SU-DHL-6 (cell line): Measurements from ENCODE around the gene RBMS3.
"Not testable (repeated sequence)": the region's sequence is repeated elsewhere in the genome, so short reads cannot be mapped to it uniquely, and the experiment has no call there.

Experiments used
- H2AFZ ChIP-seq: fragments of 200-600 bp; sonication (generic); 2 replicates; pipeline ENCODE4 v1.6.1; 2014; ENCODE audit warnings: low read depth, mild to moderate bottlenecking, moderate library complexity, mixed read lengths, antibody characterized with exemption, low read length; ENCODE audit not compliant: severe bottlenecking
- H3F3A ChIP-seq: fragments of 200-600 bp; shearing (Covaris generic); 2 replicates; pipeline ENCODE4 v1.6.0; 2016; ENCODE audit warnings: antibody characterized with exemption, mild to moderate bottlenecking; ENCODE audit not compliant: insufficient read depth
- H3K27ac ChIP-seq: fragments of 200-600 bp; sonication (generic); 2 replicates; pipeline ENCODE4 v1.5.1; 2016; ENCODE audit warnings: low read depth, mild to moderate bottlenecking, low read length, moderate library complexity, mixed read lengths
- H3K27me3 ChIP-seq: fragments of 200-600 bp; sonication (generic), shearing (Covaris generic); 2 replicates; pipeline ENCODE4 v1.6.0; 2014; ENCODE audit warnings: mild to moderate bottlenecking, low read length
- H3K36me3 ChIP-seq: fragments of 200-600 bp; sonication (generic); 2 replicates; pipeline ENCODE4 v1.6.1; 2014; ENCODE audit warnings: mild to moderate bottlenecking, low read length, mixed read lengths
- H3K4me2 ChIP-seq: fragments of 300-600, 200-600 bp; shearing (Covaris generic), sonication (generic); 2 replicates; pipeline ENCODE4 v1.6.0; 2014; ENCODE audit warnings: low read length, low read depth, mild to moderate bottlenecking; ENCODE audit not compliant: poor library complexity, severe bottlenecking
- H3K4me3 ChIP-seq: fragments of 200-600 bp; sonication (generic); 2 replicates; pipeline ENCODE4 v1.5.1; 2014; ENCODE audit warnings: antibody characterized with exemption, low read length, mild to moderate bottlenecking, mixed read lengths; ENCODE audit not compliant: insufficient read depth, poor library complexity, severe bottlenecking
- H3K79me2 ChIP-seq: fragments of 200-600 bp; sonication (generic); 2 replicates; pipeline ENCODE4 v1.6.1; 2014; ENCODE audit warnings: mild to moderate bottlenecking, low read length, moderate library complexity; ENCODE audit not compliant: insufficient read depth
- H3K9ac ChIP-seq: fragments of 200-600 bp; sonication (generic); 2 replicates; pipeline ENCODE4 v1.7.0; 2014; ENCODE audit warnings: mild to moderate bottlenecking, low read length
- H3K9me2 ChIP-seq: fragments of 200-600 bp; sonication (generic); replicated peaks from 2 replicates; pipeline ENCODE4 v1.6.1; 2014; ENCODE audit warnings: low read length; ENCODE audit not compliant: insufficient read depth
- H3K9me3 ChIP-seq: fragments of 200-600 bp; sonication (generic); 2 replicates; pipeline ENCODE4 v1.6.1; 2014; ENCODE audit warnings: low read length, mixed read lengths; ENCODE audit not compliant: insufficient read depth
- H4K20me1 ChIP-seq: fragments of 200-600 bp; sonication (generic); 2 replicates; pipeline ENCODE4 v1.6.1; 2014; ENCODE audit warnings: low read depth, mild to moderate bottlenecking, antibody characterized with exemption, low read length, moderate library complexity, mixed read lengths
- CTCF ChIP-seq: fragments of 200-600 bp; sonication (generic); IDR thresholded peaks from one replicate; pipeline ENCODE4 v1.5.1; 2017; ENCODE audit warnings: antibody characterized with exemption, mild to moderate bottlenecking, low read length, moderate library complexity; ENCODE audit not compliant: insufficient read depth, poor library complexity, severe bottlenecking
- EZH2phosphoT487 ChIP-seq: fragments of 200-600 bp; sonication (generic), shearing (Covaris generic); conservative IDR thresholded peaks from 2 replicates; pipeline ENCODE4 v1.6.1; 2018; ENCODE audit warnings: mild to moderate bottlenecking, antibody characterized with exemption, low read length, moderate library complexity, mixed read lengths

RBMS3 gene

GRCh38 chr3:29468187-29468586 is 187.3 kb downstream of the RBMS3 start:
- no peak overlapping the region for H3K27ac ChIP-seq
- H3F3A ChIP-seq: no peaks in the 10 kb centered on the region
- H3K9me2 ChIP-seq: no peaks in the 10 kb centered on the region
- H4K20me1 ChIP-seq: no peaks in the 10 kb centered on the region
- H3K79me2 ChIP-seq: no peaks in the 10 kb centered on the region
- H3K27me3 ChIP-seq: no peaks in the 10 kb centered on the region
- H3K9ac ChIP-seq: no peak overlapping the region
- no peak overlapping the region for H3K4me3 ChIP-seq
- TF ChIP-seq CTCF (no peak), EZH2phosphoT487 (no peak)
- no peak overlapping the region for H3K4me2 ChIP-seq
- no peaks in the 10 kb centered on the region for H3K36me3 ChIP-seq
- no peaks in the 10 kb centered on the region for H3K9me3 ChIP-seq
- no peak overlapping the region for H2AFZ ChIP-seq

GRCh38 chr3:29473481-29474170 is 192.8 kb downstream of the RBMS3 start:
- H3K9me2 ChIP-seq, H3K9me3 ChIP-seq, H3F3A ChIP-seq, H3K27ac ChIP-seq, H3K79me2 ChIP-seq, H3K4me2 ChIP-seq, H4K20me1 ChIP-seq, H3K27me3 ChIP-seq, H3K4me3 ChIP-seq, H2AFZ ChIP-seq, H3K9ac ChIP-seq, H3K36me3 ChIP-seq: not testable (repeated sequence)

GRCh38 chr3:29475305-29475840 is 194.5 kb downstream of the RBMS3 start:
- H2AFZ ChIP-seq: no peak overlapping the region
- H4K20me1 ChIP-seq: no peaks in the 10 kb centered on the region
- no peak overlapping the region for H3K4me3 ChIP-seq
- no peak overlapping the region for H3K9ac ChIP-seq
- H3K9me3 ChIP-seq: no peaks in the 10 kb centered on the region
- H3K36me3 ChIP-seq: no peaks in the 10 kb centered on the region
- H3K9me2 ChIP-seq: no peaks in the 10 kb centered on the region
- TF ChIP-seq CTCF: no peak
- no peak for TF ChIP-seq EZH2phosphoT487
- H3K4me2 ChIP-seq: no peak overlapping the region
- H3F3A ChIP-seq: no peaks in the 10 kb centered on the region
- H3K27me3 ChIP-seq: no peaks in the 10 kb centered on the region
- H3K79me2 ChIP-seq: no peaks in the 10 kb centered on the region
- H3K27ac ChIP-seq: no peak overlapping the region

- Histone ChIP-seq H3K4me3 (no peak overlapping the region), H3K9me2 (no peaks in the 10 kb centered on the region), H3K9me3 (no peaks in the 10 kb centered on the region), H3F3A (no peaks in the 10 kb centered on the region), H3K4me2 (no peak overlapping the region), H2AFZ (no peak overlapping the region), H3K27me3 (no peaks in the 10 kb centered on the region), H3K79me2 (no peaks in the 10 kb centered on the region), H3K36me3 (no peaks in the 10 kb centered on the region), H3K27ac (no peak overlapping the region), H4K20me1 (no peaks in the 10 kb centered on the region), H3K9ac (no peak overlapping the region)
- TF ChIP-seq EZH2phosphoT487 (no peak), CTCF (no peak)
Observed at GRCh38 chr3:29475854-29476253, 195.0 kb downstream of the RBMS3 start.
